Measurements from ENCODE around the gene IFNA21. TPM values are rescaled to one million over a fixed set of nuclear protein-coding genes. Genes with fewer than 3 reads are reported as not detected.
"Not testable (repeated sequence)": the region's sequence is repeated elsewhere in the genome, so short reads cannot be mapped to it uniquely, and the experiment has no call there.

Gene IFNA21
- not detected for total RNA-seq
- long read RNA-seq: 0 reads

DNA sequence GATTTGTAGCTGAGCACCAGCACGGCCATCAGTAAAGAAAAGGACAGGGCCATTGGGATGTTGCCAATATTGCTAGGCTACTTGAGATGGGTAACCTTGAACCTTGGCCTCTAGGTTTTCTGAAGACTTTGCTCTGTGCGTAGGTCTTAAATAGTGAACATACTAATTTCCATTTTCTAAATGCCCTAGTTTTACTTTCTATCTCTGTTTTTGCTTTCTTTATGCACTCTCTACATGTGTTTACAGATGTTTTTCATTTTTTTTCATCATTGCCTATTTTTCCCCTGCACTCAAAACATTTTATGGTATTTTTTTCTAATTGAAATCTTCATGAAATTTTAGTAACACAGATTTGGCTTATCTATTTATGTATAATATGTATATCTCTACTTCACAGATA is at the start of gene IFNA21:
IFNA21 (minus strand) TSS at position 101 of the 400 bp plus-strand sequence; CDS start at position 53, 48 bp downstream.
- ATAC-seq; intact Hi-C loops (cut with DNase I, micrococcal nuclease); DNase-seq: not testable (repeated sequence)

DNA sequence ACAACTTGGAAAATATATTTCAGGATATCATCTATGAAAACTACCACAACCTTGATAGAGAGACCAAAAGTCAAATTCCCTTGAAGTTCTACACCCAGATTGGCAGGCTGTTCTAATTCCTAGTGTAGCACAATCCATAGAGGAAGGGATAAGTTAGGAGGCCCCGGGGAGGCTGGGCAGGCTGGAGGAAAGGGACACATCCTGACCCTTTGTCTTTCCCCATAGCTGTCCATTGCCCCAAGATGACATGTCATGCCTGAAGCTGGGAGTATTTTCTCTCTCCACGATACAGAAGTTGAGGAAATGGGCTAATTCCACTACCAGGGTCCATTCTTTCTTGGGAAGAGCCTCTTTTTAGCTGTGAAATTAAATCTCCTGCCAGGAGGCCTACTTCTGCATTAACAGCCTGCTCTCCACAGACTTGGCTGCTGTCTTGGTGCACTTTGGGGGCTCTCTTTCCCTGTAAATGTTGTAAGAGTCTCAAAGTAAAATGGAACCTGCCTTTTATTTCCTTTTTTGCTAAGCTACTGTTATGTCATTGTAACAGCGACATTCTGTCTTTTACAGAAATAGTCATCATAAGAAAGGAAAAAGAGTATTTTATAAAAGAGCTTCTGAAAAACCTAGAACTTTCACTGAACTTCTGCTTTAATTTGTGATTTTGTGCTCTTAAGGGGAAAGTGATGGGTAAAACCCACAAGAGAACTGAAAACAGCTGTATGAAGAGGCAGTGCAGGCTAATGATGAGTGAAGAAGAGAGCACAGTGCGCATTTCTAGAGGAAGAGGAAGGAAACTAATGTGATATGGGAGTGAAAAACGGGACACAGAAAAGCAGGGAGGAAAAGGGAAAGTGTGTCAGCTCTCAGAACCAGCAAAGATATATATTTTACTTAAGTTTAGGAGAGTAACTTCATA is 47.2 kb upstream of the IFNA21 start:
- intact Hi-C loops (cut with DNase I, micrococcal nuclease); ATAC-seq; DNase-seq: not testable (repeated sequence)

DNA sequence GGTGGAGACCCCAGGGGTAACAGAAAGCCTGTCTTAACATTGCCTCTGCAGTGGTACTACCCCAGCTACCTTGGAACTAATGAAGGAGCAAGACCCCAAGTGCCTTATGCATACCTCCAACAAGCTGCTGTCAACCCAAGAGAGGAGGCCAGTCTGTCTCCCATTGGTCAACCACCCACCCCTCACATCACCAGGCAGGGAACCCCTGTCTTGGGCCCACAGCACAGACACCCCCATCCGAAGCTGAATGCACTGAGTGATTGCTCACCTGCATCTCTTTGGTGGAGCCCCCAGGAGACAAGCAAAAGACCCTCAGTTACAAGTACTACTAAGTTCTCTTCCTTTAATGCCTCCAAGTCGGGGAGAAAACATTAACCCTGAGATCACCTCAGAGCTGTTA is 45.7 kb upstream of the IFNA21 start:
- DNase-seq; intact Hi-C loops (cut with DNase I, micrococcal nuclease); ATAC-seq: not testable (repeated sequence)

DNA sequence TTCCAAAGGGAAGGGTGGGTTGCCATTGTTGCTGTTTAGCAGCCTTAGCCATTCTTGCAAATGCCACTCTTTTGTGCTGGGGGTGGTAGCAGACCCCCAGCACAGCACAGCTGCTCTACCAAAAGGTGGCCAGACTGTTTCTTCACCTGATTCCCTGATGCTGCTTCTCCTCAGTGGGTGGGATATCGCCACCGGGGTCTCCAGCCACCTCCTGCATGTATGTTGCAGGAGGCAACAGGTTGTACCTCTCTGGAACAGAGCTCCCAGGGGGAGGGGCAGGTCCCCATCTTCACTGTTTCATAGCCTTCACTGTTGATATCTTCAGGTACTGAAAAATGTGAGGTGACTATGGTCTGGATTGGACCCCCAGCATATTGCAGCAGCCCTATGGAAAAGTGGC is 44.3 kb upstream of the IFNA21 start:
- ATAC-seq; intact Hi-C loops (cut with DNase I, micrococcal nuclease); DNase-seq: not testable (repeated sequence)

DNA sequence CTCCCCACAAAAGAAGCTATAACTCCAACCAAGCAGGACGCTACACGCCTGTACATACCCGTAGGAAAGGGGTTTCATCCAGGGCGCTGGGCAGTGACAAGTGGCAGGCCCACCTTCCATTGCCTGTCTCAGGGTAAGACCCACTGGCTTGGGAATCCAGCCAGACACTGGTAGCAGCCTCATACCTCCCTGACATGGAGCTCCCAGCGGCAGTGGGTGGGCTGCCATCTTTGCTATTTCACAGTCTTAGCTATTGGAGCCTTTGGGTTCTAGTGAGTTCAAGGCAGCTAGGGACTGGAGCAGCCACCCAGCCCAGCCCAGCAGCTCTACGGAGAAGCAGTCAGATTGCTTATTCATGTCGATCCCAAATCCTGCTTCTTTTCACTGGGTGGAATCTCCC is 43.9 kb upstream of the IFNA21 start:
- intact Hi-C loops (cut with DNase I, micrococcal nuclease): no loop called here

DNA sequence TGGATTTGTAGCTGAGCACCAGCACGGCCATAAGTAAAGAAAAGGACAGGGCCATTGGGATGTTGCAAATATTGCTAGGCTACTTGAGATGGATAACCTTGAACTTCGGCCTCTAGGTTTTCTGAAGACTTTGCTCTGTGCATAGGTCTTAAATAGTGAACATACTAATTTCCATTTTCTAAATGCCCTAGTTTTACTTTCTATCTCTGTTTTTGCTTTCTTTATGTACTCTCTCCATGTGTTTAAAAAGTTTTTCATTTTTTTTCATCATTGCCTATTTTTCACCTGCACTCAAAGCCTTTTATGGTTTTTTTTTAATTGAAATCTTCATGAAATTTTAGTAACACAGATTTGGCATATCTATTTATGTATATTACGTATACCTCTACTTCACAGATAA is 40.6 kb upstream of the IFNA21 start, which contains the start of gene IFNA10:
IFNA10 (minus strand) TSS at position 101 of the 400 bp plus-strand sequence; CDS start at position 55, 46 bp downstream.
- DNase-seq; intact Hi-C loops (cut with DNase I, micrococcal nuclease): not testable (repeated sequence)

More for the DNA sequence above, 43.9 kb upstream of the IFNA21 start:
- no peak for DNase-seq
- no peak for ATAC-seq

DNA sequence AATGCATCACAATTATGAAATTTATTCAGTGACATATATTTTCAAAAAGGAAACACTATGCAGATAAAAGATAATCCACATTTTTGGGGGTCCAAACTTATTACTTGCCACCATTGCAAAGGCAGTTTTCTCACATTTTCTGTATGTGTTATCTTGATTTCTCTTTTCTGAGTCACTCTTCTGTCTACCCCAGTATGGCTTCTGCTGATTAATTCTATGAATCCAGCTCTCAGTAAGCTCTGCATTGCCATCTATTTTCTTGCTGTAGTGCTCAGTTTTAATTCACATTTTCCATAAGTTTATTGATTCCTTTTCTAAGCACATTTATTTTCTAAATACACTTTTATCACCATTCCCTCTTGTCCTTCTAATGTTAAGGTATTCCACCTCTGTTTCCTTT is 38.7 kb upstream of the IFNA21 start:
- no peak for ATAC-seq
- intact Hi-C loops (cut with DNase I, micrococcal nuclease): no loop called here
- DNase-seq: no peak

More for the DNA sequence above, 40.6 kb upstream of the IFNA21 start, which contains the start of gene IFNA10:
- ATAC-seq: not testable (repeated sequence)

DNA sequence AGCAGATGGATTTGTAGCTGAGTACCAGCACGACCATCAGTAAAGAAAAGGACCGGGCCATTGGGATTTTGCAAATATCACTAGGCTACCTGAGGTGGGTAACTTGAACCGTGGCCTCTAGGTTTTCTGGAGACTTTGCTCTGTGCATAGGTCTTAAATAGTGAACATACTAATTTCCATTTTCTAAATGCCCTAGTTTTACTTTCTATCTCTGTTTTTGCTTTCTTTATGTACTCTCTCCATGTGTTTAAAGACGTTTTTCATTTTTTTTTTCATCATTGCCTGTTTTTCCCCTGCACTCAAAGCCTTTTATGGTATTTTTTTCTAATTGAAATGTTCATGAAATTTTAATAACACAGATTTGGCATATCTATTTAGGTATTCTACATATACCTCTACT is 35.6 kb upstream of the IFNA21 start, which contains the start of gene IFNA7:
IFNA7 (minus strand) TSS at position 101 of the 400 bp plus-strand sequence; CDS start at position 61, 40 bp downstream.
- DNase-seq; ATAC-seq; intact Hi-C loops (cut with DNase I, micrococcal nuclease): not testable (repeated sequence)

DNA sequence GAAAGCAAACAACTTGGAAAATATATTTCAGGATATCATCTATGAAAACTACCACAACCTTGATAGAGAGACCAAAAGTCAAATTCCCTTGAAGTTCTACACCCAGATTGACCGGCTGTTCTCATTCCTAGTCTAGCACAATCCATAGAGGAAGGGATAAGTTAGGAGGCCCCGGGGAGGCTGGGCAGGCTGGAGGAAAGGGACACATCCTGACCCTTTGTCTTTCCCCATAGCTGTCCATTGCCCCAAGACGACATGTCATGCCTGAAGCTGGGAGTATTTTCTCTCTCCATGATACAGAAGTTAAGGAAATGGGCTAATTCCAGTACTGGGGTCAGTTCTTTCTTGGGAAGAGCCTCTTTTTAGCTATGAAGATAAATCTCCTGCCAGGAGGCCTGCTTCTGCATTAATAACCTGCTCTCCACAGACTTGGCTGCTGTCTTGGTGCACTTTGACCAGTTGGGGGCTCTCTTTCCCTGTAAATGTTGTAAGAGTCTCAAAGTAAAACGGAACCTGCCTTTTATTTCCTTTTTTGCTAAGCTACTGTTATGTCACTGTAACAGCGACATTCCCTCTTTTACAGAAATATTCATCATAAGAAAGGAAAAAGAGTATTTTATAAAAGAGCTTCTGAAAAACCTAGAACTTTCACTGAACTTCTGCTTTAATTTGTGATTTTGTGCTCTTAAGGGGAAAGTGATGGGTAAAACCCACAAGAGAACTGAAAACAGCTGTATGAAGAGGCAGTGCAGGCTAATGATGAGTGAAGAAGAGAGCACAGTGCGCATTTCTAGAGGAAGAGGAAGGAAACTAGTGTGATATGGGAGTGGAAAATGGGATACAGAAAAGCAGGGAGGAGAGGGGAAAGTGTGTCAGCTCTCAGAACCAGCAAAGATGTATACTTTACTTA is 28.7 kb upstream of the IFNA21 start:
- ATAC-seq: peak; percentile 43
- DNase-seq; intact Hi-C loops (cut with DNase I, micrococcal nuclease): not testable (repeated sequence)

DNA sequence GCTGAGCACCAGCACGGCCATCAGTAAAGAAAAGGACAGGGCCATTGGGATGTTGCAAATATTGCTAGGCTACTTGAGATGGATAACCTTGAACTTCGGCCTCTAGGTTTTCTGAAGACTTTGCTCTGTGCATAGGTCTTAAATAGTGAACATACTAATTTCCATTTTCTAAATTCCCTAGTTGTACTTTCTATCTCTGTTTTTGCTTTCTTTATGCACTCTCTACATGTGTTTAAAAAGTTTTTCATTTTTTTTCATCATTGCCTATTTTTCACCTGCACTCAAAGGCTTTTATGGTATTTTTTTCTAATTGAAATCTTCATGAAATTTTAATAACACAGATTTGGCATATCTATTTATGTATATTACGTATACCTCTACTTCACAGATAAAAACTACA is 21.0 kb upstream of the IFNA21 start, which contains the start of gene IFNA4:
IFNA4 (minus strand) TSS at position 101 of the 400 bp plus-strand sequence; CDS start at position 45, 56 bp downstream.
- intact Hi-C loops (cut with DNase I, micrococcal nuclease); DNase-seq; ATAC-seq: not testable (repeated sequence)

DNA sequence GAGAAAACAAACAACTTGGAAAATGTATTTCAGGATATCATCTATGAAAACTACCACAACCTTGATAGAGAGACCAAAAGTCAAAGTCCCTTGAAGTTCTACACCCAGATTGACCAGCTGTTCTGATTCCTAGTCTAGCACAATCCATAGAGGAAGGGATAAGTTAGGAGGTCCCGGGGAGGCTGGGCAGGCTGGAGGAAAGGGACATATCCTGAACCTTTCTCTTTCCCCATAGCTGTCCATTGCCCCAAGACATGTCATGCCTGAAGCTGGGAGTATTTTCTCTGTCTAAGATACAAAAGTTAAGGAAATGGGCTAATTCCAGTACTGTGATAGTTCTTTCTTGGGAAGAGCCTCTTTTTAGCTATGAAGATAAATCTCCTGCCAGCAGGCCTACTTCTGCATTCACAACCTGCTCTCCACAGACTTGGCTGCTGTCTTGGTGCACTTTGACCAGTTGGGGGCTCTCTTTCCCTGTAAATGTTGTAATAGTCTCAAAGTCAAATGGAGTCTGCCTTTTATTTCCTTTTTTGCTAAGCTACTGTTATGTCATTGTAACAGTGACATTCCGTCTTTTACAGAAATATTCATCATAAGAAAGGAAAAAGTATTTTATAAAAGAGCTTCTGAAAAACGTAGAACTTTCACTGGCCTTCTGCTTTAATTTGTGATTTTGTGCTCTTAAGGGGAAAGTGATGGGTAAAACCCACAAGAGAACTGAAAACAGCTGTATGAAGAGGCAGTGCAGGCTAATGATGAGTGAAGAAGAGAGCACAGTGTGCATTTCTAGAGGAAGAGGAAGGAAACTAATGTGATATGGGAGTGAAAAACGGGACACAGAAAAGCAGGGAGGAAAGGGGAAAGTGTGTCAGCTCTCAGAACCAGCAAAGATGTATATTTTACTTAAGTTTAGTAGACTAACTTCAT is 16.6 kb upstream of the IFNA21 start:
- ATAC-seq; DNase-seq; intact Hi-C loops (cut with DNase I, micrococcal nuclease): not testable (repeated sequence)

DNA sequence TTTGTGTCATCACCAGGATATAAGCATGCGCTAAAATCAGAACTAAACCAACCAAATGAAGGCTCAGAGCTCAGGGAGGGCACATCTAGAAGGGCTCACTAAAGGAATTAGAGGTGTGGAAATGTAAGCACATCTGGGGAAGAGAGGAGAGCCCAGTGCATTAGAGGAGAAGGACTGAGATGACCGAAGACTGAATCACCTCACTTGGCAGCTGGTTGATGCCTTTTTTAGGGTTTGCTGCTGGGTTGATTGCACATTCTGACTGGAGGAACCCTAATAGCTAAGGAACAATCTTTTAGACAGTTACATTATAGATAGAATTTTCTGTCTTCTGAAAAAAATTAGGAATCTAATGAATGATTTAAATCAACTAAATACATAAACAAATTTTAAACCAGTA is 8.2 kb upstream of the IFNA21 start:
- intact Hi-C loops (cut with DNase I, micrococcal nuclease): no loop called here
- ATAC-seq (no peak), DNase-seq (no peak)

DNA sequence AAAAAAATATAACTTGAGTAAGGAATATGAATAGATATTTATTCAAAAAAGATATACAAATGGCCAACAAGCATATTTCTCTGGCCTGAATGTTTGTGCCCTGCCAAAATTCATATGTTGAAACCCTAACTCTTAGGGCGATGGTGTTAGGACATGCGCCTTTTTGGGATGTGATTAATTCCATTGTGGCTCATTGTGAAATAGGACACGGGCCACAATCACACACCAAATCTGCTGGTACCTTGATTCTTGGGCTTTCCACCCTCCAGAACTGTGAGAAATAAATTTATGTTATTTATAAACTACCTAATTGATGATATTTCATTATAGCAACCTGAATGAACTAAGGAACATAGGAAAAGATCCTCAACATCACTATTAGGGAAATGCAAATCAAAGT is 5.7 kb upstream of the IFNA21 start:
- ATAC-seq: no peak
- intact Hi-C loops (cut with DNase I, micrococcal nuclease): no loop called here
- DNase-seq: no peak

DNA sequence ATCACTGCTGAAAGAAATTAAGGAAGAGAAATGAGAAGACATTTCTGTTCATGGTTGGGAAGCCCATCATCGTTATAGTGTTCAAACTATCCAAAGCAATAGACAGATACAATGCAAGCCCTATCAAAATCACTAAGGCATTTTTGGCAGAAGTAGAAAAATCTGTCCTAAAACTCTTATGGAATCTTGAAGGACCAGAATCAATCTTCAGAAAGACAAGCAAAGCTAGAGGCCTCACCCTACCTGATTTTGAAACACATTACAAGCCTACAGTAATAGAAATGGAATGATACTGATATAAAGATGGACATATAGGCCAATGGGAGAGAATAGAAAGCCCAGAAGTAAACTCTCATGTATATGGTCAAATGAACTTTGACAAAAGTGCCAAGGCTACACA is 4.9 kb upstream of the IFNA21 start:
- intact Hi-C loops (cut with DNase I, micrococcal nuclease): no loop called here
- DNase-seq (no peak), ATAC-seq (no peak)

DNA sequence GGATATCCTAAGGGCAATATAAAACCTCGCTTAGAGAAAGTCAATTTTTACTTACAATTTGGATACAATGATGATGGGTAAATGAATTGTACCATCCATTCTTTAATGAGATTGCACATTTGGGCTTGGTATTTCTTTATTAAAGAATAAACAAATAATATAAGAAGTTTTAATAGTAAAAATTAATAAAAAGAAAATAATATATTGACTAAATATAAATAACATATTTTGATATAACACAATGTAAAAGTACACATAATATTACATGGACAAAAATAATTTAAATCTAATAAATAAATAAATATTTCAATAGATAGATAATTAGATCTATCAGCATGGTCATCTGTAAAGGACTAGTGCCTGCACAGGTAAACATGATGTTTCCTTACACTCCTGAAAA is 944 bp downstream of the IFNA21 start:
- ATAC-seq (no peak), DNase-seq (no peak)
- intact Hi-C loops (cut with DNase I, micrococcal nuclease): no loop called here

DNA sequence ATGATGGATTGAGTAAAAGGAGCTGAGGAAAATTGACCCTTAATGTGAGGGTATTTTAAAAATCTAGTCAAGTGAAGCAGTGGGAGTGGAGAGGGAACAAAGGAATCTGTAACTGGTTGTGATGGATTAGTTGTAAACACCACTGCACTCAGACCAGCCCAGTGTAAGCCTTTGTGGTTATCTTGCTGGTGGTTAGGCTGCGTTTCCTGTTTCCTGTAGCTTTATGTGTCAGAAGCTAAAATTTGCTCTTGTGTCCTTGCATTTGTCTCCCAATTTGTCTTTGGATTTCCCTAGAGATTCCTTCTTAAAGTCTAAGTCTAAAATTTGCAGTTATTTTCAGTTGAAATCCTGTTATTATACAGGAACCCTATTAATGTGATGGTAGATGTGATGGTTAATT is 6.3 kb downstream of the IFNA21 start:
- ATAC-seq (no peak), DNase-seq (no peak)
- intact Hi-C loops (cut with DNase I, micrococcal nuclease): no loop called here

DNA sequence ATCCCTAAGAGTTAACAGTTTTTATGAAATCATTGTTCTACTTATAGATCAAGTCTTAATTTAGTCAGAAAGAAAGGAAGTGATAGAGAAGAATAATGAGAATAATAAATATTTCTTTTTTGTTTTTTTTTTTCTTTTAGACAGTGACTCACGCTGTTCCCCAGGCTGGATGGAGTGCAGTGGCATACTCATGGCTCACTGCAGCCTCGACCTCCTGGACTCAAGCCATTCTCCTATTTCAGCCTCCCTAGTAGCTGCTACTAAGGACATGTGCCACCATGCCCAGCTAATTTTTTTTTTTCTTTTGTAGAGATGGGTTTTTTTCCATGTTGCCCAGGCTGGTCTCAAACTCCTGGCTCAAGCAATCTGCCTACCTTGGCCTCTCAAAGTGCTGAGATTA is 11.0 kb downstream of the IFNA21 start:
- no peak for DNase-seq
- intact Hi-C loops (cut with DNase I, micrococcal nuclease): no loop called here
- ATAC-seq: no peak

Data from left colon (tissue), 2 donors.